ENCODE data around the gene MND1.
"Not testable (repeated sequence)": the region's sequence is repeated elsewhere in the genome, so short reads cannot be mapped to it uniquely, and the experiment has no call there.

Gene MND1

GRCh38 chr4:153403726-153404125, 59.2 kb downstream of the MND1 start:
- no peak for DNase-seq (ENCODE audit: low read depth)

- no peak for DNase-seq (ENCODE audit: low read depth)
These were observed 63.4 kb downstream of the MND1 start for GRCh38 chr4:153407906-153408305.

GRCh38 chr4:153408932-153409331, 64.4 kb downstream of the MND1 start:
- DNase-seq (ENCODE audit: low read depth), result no peak

DNA sequence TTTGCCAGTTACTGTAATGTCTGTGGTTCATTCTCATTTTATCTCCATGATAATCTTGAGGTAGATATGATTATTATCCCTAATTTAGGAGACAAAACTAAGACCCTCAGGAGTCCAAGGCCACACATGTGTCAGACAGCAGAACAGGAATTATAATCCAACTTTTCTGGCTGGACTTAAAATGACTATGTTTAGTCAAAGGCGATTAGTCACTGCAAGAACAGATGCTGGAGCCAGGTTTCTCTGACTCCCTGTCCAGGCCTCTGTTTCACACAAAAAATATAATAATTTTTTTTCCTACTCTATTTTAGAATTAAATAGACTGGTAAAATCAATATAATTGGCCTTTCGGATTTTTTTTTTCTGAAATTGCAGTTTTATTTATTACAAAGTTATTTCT, 64.9 kb downstream of the MND1 start:
- DNase-seq (ENCODE audit: low read depth), result no peak

- no peak for DNase-seq (ENCODE audit: low read depth)
These were observed 65.5 kb downstream of the MND1 start for GRCh38 chr4:153409924-153410501.

- DNase-seq (ENCODE audit: low read depth), result no peak
These were observed 69.4 kb downstream of the MND1 start for GRCh38 chr4:153413842-153414241.

GRCh38 chr4:153416456-153416855, 72.0 kb downstream of the MND1 start:
- DNase-seq (ENCODE audit: low read depth), result not testable (repeated sequence)

DNA sequence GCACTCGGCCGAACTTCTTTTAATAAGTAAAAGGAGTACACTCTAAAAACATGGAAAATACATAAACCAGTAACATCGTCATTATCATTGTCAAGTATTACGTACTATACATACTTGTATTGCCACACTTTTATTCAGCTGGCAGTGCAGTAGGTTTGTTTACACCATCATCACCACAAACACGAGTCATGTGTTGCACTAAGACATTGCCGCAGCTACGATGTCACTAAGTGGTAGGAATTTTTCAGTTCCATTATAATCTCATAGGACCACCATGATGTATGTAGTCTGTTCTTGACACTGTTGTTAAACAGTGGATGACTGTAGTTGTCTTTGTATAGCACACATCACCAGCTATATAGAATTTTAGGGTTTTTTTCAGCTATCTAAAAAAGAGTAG, 73.6 kb downstream of the MND1 start:
- no peak for DNase-seq (ENCODE audit: low read depth)

- no peak for DNase-seq (ENCODE audit: low read depth)
These were observed 74.1 kb downstream of the MND1 start for GRCh38 chr4:153418558-153418957.

DNA sequence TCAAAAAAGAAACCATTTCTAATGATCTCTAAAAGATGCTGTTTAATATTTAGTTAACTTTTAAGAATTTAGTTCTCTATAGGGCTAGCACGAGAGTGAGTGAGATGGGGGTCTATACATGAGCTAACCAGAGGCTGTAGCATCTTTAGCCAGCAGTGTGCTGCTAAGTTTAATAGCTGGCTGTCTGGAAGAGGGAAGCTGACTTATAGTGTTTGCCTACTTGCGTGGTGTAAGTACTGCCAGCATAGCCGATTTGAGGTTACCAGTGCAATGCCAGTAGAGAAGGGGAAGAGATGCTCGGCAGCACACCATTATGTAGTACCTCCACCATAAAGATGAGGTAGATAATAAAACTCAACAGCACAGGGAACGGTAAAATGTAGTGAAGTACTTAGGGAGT, 74.5 kb downstream of the MND1 start:
- DNase-seq (ENCODE audit: low read depth), result no peak

DNA sequence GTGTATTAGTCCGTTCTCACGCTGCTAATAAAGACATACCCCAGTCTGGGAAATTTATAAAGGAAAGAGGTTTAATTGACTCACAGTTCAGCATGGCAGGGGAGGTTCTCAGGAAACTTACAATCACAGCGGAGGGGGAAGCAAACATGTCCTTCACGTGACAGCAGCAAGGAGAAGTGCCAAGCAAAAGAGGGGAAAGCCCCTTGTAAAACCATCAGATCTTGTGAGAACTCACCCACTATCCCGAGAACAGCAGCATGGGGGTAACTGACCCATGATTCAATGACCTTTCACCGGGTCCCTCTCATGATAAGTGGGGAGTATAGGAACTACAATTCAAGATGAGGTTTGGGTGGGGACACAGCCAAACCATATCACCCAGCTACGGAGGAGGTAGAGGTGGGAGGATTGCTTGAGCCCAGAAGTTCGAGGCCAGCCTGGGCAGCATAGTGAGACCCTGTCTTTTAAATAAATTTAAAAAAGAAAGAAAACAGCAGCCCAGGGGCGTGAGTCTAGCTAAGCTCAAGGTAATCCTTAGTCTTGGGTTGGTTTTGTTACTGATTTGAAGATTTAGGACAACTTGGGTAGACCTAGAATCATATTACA, 75.3 kb downstream of the MND1 start:
- no peak for DNase-seq (ENCODE audit: low read depth)

- no peak for DNase-seq (ENCODE audit: low read depth)
These were observed 75.9 kb downstream of the MND1 start for GRCh38 chr4:153420361-153420760.

GRCh38 chr4:153421941-153422340, 77.5 kb downstream of the MND1 start:
- no peak for DNase-seq (ENCODE audit: low read depth)

DNA sequence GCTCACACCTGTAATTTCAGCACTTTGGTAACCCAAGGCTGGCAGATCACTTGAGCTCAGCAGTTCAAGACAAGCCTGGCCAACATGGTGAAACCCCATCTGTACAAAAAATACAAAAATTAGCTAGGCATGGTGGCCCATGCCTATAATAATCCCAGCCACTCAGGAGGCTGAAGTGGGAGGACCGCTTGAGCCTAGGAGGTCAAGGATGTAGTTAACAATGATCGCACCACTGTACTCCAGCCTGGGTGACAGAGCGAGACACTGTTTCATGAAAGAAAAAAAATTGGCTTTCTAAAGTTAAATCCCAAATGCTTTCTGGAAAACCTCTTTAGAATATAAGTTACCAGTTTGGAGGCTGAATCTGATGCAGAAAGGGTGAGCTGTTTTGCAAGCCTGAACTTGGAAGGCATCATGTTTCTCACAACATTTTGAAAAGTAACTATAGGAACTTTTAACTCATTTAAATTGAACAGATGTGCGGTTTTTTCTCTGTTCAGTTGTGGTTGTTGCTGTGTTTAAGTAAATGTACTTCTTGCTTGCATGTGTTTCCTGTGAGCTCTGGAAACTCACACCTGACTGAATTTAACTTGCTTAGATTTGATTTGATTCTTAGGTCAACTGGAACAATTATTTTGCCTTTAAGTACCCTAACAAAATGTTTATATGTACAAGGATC, 81.9 kb downstream of the MND1 start:
- no peak for DNase-seq (ENCODE audit: low read depth)

- no peak for DNase-seq (ENCODE audit: low read depth)
These were observed 83.0 kb downstream of the MND1 start for GRCh38 chr4:153427363-153428071.

- no peak for DNase-seq (ENCODE audit: low read depth)
These were observed 84.5 kb downstream of the MND1 start for GRCh38 chr4:153428941-153429475.

- no peak for DNase-seq (ENCODE audit: low read depth)
These were observed 88.7 kb downstream of the MND1 start for GRCh38 chr4:153432965-153433753.

- no peak for DNase-seq (ENCODE audit: low read depth)
These were observed 89.2 kb downstream of the MND1 start for GRCh38 chr4:153433754-153434105.

- no peak for DNase-seq (ENCODE audit: low read depth)
These were observed 89.7 kb downstream of the MND1 start for GRCh38 chr4:153434190-153434589.

DNA sequence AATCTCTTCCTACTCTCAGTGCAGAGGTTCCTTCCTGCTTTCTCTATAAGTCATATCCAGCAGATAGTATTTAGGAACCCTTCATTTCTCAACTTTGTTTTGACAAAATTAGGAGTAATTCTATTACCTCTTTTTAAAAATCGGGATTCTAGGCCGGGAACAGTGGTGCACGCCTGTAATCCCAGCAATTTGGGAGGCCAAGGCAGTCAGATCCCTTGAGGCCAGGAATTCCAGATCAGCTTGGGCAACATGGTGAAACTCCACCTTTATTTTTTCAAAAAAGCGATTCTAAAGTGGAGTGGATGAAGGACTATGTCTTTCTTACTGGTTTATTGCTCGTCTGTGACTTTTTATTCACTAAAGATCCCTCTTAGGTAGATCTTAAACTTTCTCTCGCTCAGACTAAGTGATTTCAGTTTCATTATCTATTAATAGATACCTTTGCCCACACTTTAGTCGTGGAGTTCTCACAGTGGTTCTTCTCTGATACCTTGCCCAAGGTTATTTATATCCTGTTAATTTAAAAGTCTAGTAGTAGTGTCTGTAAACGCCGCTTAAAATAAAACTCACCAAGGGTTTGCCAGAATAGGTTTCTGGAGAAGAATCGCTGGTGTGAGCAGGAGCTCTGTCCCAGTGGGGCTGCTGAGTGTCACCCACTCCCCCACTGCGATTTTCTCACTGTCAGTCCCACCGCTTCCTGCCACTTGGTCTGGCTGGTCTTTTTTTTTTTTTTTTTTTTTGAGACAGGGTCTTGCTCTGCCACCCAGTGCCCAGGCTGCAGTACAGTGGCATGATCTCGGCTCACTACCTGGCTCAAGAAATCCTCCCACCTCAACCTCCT, 94.6 kb downstream of the MND1 start:
- DNase-seq (ENCODE audit: low read depth), result no peak

DNA sequence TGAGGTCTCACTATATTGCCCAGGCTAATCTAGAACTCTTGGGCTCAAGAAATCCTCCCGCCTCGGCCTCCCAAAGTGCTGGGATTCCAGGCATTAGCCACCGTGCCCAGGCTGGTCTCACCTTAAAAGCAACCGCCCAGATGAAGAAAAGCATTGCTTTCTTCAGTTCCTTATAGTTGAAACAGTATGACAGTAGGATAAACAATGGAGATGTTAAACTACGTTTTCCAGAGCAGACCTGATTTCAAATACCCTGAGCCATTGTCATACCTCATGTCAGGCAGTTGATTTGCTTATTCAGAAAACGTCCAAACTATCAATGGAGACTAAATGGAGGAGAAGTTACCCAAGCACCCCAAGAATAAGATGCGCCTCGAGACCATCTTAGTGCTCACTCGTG, 95.3 kb downstream of the MND1 start:
- DNase-seq (ENCODE audit: low read depth), result no peak
